Mucosa of stomach (tissue), 1 donor: ENCODE measurements around the gene PSME2.

ENCODE experiments used
- H3K27me3 ChIP-seq: one replicate; pipeline ENCODE4 v1.7.0; 2013; ENCODE audit warnings: mild to moderate bottlenecking, low read length; ENCODE audit not compliant: control insufficient read depth, insufficient read depth
- H3K36me3 ChIP-seq: one replicate; pipeline ENCODE4 v1.7.0; 2013; ENCODE audit warnings: low read length; ENCODE audit not compliant: control insufficient read depth, insufficient read depth
- H3K4me1 ChIP-seq: one replicate; pipeline ENCODE4 v1.7.0; 2013; ENCODE audit warnings: mild to moderate bottlenecking, low read length; ENCODE audit not compliant: control insufficient read depth, insufficient read depth
- H3K4me3 ChIP-seq: one replicate; pipeline ENCODE4 v1.7.0; 2013; ENCODE audit warnings: low read length
- H3K9ac ChIP-seq: one replicate; pipeline ENCODE4 v1.7.0; 2013; ENCODE audit warnings: mild to moderate bottlenecking, low read length, moderate library complexity
- H3K9me3 ChIP-seq: one replicate; pipeline ENCODE4 v1.7.0; 2013; ENCODE audit warnings: mild to moderate bottlenecking, low read length, moderate library complexity; ENCODE audit not compliant: control insufficient read depth
- donor health status: Pancreatic carcinoma.

PSME2 gene

DNA sequence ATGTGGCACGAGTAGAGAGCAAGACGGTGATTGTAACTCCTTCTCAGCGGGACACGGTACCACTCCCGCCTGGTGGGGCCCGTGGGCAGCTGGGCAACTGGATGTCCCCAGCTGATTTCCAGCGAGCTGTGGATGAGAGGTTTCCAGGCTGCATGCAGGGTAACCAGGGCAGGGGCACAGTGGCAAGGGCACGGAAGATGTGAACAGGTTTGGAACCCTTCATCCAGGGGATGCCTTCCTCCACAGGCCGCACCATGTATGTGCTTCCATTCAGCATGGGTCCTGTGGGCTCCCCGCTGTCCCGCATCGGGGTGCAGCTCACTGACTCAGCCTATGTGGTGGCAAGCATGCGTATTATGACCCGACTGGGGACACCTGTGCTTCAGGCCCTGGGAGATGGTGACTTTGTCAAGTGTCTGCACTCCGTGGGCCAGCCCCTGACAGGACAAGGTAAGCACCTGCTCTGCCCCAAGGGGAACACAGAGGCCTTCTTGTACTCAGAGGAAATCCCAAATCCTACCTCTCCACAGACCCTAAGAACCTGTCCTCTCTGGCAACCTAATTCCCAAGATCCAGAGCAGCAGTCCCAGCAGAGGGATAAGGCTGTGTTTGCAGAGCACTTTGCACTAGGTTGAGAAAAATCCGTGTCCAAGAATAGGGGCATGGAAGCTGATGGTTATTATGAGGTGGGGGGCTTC lies 48.0 kb downstream of the PSME2 start:
- no peaks in the 10 kb centered on the region for H3K9me3 ChIP-seq
- peaks cover 20% of the 10 kb centered on the region for H3K4me1 ChIP-seq
- H3K4me3 ChIP-seq = no peak overlapping the region
- no peak overlapping the region for H3K9ac ChIP-seq
- H3K36me3 ChIP-seq = peaks cover 9% of the 10 kb centered on the region
- H3K27me3 ChIP-seq = no peaks in the 10 kb centered on the region

DNA sequence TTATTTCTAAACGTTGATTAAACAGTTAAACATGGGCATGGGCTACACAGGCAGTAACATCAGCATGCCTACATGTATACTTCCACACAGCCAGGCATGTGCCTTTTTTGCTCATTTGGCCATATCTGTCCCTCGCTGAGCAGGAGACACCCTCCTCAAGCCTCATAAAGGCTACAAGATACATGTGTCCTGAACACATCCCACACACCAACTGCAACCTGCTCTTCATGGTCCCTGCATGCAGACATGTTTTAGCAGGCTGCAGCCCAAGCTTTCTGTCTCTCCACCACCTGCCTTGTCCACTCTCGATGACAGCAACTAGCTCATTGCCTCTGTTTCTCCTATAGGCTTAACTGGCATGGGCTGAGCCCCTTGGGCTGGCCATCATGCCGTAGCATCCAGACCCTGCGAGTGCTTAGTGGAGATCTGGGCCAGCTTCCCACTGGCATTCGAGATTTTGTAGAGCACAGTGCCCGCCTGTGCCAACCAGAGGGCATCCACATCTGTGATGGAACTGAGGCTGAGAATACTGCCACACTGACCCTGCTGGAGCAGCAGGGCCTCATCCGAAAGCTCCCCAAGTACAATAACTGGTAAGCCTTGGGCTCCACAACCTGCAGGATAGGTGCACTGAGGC lies 49.7 kb downstream of the PSME2 start:
- Histone ChIP-seq H3K9ac (no peak overlapping the region), H3K4me1 (peaks cover 31% of the 10 kb centered on the region), H3K4me3 (no peak overlapping the region), H3K27me3 (no peaks in the 10 kb centered on the region), H3K9me3 (no peaks in the 10 kb centered on the region), H3K36me3 (peaks cover 9% of the 10 kb centered on the region)

DNA sequence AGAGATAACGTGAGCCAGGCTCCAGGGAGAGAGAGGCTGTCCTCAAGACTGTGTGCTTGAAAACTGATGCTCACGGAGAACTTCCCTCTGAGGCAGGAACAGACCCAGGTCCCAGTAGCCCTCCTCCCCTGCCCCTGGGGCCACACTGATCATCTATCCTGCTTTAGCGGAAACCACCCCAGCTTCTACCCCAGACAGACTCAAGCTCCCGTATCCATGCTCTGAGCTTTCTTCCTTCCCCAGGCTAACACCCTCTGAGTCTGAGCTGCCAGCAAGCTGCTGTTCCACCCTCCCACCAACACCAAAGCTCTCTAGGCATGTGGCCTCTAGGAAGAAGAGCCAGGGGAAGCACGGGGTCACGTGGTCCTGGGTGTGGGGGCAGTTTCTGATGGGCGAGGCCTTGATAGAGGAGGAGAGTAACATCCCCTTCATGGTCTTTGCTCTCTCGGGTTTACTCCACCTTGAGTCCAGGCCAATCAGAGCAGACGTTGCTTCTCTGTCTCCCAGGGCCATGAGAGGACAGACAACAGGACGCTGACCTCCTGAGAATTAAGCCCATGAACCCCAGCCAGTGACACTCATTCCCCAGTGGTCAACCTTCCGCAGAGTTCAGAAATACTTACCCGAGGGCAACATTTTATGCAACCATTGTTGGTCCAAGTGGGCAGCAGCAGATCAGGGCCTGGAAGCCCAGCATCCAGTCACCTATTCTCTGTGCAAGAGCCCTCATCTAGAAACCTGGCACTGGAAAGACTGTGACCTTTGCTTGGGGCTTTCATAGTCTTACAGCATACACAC lies 50.9 kb downstream of the PSME2 start:
- Histone ChIP-seq H3K4me1 (peaks cover 33% of the 10 kb centered on the region), H3K27me3 (no peaks in the 10 kb centered on the region), H3K9me3 (no peaks in the 10 kb centered on the region), H3K9ac (peak overlapping the region; percentile 92), H3K4me3 (peak overlapping the region; percentile 51), H3K36me3 (peaks cover 9% of the 10 kb centered on the region)

DNA sequence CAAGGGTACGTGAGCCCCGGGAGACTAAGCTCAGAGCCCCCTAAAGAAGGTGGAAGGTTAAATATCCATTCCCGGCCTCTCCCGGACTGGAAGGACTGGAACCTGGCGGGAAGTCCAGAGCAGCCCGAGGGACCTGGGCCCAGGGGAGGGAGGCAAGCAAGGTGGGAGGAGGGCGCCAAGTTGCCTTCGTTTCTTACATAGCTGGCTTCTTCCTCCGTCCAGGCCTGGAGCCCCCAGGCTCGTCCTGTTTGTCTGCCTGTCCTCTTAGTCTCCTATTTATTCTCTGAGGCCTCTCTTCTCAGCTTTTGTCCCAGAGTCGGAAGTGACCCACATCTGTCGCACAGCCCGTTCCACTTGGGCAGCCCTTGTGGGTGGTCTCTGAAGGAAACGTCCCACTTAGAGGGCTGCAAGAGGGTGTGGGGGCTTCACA lies 51.6 kb downstream of the PSME2 start:
- H3K36me3 ChIP-seq = peaks cover 9% of the 10 kb centered on the region
- peaks cover 33% of the 10 kb centered on the region for H3K4me1 ChIP-seq
- H3K9ac ChIP-seq = peak overlapping the region; percentile 92
- no peaks in the 10 kb centered on the region for H3K9me3 ChIP-seq
- H3K4me3 ChIP-seq = peak overlapping the region; percentile 51
- no peaks in the 10 kb centered on the region for H3K27me3 ChIP-seq

DNA sequence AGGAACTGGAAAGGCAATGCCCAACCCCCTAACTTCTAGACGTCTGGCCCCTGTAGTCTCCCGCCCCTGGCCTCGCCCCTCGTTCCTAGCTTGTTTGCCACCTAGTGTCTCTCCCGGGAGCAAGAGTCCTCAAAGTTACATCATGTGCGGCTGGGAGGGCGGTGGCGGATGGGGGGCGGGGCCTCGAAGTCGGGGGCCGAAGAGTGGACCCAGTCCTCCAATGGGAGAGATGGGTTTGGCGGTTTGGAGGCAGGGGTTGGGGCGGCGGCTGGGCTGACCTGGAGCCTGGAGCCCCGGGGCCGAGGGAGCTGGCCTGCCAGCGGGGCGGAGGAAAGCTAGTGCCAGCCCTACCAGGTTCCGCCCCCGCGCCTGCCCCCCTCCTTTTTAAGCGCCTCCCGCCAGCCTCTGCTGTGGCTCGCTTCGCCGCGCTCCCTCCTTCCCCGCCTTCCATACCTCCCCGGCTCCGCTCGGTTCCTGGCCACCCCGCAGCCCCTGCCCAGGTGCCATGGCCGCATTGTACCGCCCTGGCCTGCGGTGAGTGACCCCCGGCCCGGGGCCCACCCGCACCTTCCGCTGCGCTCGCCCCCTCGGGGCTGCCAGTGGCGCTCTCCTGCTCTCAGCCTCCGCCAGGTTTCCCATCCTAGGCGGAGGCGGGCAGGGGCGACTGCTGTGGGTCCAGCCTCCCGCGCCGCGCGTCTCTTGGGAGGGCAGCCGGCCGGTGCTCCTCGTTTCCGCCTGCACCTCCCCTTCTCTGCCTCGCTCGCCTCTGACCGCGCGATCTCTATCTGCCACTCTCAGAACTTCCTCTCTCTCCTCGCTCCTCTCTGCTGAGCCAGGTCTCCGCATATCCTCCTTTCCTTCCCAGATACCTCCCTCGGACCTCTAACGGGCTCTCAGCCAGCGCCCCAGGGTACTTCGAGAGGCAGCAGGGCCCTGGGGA lies 52.2 kb downstream of the PSME2 start, which contains the start of gene PCK2:
Gene PCK2, plus strand, starts transcription at position 411 of the 940 bp plus-strand sequence. Its CDS starts 95 bp downstream, at position 506.
- Histone ChIP-seq H3K4me3 (peak within 1 kb of the TSS; percentile 51), H3K27me3 (no peaks in the 10 kb centered on the region), H3K4me1 (peaks cover 33% of the 10 kb centered on the region), H3K36me3 (peaks cover 9% of the 10 kb centered on the region), H3K9me3 (no peaks in the 10 kb centered on the region), H3K9ac (peak within 1 kb of the TSS; percentile 92)
